Activated effector memory CD4-positive, alpha-beta T cell treated with Interleukin-2 at 50 U/mL for 16 hours (primary cell): ENCODE data around the gene ANKLE2.

Experiments
- DNase-seq: peaks from one replicate; pipeline ENCODE4 v3.0.0-alpha.2; 2020

ANKLE2 gene

DNA sequence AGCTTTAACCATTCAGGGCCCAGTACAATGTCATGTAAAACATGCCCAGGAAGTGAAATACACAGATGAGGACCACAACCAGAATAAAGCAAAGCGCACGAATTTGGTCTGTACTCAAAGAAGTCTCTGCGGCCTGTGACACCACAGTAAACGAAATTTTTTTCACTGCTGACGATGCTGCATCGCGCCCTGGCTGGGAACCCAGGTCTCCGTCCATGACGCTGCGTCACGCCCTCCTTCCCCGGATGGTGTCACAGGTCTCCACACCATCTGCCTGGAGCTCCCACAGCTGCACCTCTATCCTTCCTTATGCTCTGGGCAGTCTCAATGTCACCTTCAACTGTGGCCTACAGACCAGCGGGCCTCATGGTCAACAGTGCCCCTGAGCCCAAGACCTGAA lies 17.8 kb downstream of the ANKLE2 start:
- no peak for DNase-seq

DNA sequence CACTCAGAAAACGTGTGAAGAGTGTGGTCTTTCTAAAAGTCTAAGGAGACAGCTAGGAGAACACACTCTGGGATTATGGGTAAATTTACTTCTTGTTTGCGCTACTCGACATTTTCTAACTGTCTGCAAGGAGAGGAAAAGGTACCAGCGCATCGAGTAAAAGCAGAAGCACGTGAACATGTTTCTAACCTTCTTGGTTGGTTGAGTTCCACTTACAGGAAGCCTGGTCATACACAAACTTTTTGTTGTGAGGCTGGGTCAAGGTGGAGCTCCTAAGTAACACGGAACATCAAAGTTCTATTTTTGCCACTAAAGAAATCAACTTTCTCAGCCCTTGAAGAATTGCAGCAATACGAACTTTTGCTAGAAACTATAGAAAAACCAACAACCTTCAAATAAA lies 20.0 kb downstream of the ANKLE2 start:
- DNase-seq: no peak

DNA sequence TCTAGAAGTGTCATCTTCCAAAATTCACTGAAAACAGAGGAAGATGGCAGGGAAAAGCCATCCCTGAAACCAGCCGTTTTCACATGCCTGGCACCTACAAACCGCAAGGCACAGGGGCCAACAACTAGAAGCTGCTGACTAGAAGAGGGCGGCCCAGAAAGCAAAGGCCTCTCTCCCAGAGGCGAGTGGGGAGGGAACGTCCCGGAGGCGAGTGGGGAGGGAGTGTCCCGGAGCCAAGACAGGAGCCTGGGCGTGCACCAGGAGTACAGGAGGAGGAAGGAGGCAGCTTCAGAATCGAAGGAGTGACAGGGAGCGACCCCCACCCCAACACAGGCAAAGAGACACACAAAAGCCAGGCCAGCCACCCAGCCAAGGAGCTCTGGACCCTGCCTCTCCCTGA lies 21.0 kb downstream of the ANKLE2 start:
- no peak for DNase-seq

DNA sequence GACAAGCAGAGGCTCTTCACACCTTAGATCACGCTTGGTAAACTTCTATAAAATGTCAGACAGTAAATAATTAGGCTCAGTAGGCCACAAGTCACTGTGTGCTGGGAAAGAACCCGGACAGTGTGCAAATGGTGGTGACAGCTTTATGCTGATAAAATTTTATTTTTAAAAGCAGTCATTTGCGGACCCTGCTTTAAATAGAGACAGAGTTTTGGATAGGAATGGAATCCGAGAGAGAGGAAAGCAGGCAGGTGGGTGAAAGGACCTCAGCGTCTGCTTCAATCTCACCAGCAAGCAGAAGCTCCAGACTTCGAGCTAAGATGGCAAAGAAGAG lies 21.4 kb downstream of the ANKLE2 start:
- no peak for DNase-seq

DNA sequence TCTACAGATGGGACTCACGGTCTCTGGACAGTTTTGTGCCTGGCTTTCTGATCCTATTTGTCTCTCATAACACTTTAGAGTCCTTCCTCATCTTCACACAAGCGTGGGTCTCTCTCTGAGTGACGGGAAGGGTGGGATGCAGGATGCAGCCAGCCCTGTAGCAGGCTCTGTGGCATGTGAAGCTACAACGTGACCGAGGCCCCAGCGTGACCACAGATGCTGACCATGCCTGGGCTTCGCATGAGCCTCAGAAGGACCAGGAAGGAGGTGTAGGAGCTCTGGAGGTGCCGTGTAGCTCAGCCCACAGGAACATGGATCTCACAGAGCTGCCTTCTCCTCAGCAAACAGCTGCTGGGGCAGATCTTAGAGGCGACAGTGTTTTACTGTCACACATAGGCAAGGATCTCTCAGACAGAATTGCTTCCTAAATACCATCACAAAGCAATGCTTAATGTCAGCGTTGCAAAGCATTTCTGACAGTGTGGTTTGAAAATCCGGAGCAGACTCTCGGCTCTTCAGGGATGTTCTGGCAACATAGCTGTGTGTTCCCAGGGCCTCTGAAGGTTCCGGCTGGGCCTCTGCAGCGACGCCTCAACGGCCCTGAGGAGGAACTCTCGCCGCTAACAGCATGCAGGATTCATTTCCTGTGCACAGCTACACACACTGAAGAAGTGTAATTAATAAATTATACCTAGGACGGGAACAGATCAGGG lies 21.9 kb downstream of the ANKLE2 start:
- DNase-seq: no peak

DNA sequence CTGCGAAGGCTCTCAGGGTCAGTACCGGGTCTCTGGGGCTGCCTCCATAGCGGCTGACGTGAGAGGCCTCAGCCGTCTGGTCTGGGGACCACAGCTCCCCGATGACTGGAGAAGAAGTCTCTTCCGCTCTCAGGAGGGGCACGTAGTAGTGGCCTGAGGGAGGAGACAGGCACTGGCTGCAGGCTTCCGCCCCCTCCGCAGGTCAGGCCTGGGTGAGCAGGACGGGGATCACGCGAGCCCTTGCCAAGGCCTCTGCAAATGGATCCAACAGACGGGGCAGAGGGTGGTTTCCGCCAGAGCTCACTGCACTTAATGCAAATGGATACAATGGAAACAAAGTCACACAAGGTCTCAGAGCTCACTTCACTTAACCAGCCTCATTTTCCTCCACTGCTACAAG lies 24.7 kb downstream of the ANKLE2 start:
- DNase-seq: no peak

DNA sequence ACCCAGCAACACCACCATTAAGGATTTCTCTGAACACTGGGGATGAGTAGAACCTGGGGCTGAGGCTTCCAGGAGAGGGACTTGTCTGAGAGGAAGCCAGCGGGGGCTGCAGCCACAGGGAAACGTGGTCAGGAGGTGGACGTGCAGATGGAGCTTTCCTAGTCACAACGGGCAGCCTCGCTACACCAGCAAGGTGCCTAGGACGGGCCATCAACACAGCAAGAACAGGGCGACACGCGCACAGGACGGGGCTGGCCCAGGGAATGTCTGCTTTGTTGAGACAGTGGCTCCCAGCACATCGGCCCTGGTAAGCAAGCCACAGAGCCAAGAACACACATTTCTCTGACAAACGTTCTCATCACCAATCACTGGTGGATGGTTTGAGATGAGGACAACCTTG lies 25.3 kb downstream of the ANKLE2 start:
- DNase-seq: no peak

DNA sequence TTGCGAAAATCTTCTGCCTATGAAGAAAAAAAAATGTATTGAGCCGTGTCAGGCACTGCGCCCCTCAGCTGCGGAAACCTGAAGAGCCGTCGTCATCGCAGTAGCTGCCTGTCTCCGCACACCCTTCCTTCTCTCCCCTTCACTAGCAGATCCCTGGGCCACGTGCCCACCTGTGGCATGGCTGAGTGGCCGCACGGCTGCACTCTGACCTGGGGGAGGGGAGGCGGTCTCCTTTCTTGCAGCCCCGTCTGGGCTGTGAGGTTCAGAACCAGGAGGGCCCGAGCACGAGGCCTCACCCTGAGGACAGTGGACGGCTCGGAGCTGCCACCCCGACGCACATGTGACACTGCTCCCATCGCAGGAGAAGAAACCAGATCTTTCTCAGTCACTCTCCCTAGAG lies 26.1 kb downstream of the ANKLE2 start:
- DNase-seq: no peak

DNA sequence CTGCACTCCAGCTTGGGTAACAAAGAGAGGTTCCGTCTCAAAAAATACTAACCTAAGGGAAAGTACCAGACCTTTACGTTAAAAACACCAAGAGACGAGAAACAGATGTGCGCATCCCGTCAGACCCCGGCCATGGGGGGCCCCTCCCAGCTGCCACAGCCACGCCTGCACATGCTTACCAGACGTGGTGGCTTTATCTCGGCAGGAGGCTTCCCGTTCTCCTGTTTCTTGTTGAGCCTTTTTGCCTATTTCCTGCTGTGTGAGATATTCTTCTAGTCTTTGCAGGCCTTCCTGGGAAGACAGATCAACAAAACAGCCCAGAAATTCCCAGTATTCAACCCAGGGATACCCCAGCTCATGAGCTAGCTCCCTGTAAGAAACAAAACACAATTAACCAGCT lies 27.4 kb downstream of the ANKLE2 start:
- no peak for DNase-seq

DNA sequence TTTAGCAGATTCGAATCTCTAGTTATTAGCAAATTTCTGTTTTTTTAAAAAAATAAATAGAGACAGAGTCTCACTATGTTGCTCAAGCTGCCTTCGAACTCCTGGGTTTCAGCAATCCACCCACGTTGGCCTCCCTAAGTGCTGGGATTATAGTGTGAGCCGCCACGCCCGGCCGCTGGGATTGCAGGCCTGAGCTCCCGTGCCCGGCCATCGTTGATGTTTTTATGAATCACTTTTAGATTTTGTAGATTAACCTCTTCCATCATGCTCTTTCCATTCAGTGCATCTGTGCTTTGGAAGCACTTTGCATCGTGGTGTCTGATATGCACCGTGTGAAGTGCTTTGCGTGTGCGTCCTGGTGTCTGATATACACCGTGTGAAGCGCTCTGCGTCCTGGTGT lies 30.1 kb downstream of the ANKLE2 start:
- DNase-seq: no peak

DNA sequence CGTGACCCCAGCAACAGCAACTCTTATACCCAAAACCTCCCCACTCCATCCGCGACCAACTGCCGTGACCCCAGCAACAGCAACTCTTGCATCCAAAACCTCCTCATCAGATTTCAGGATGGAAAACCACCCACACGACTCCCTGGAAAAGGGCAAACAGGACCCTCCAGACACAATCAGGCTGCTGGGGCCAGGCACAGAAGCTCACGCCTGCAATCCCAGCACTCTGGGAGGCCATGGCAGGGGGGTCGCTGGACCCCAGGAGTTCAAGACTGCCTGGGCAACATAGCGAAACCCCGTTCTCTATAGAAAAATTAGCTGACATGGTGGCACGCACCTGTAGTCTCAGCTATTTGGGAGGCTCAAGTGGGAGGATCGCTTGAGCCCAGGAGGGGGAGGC lies 31.3 kb downstream of the ANKLE2 start:
- DNase-seq: no peak

DNA sequence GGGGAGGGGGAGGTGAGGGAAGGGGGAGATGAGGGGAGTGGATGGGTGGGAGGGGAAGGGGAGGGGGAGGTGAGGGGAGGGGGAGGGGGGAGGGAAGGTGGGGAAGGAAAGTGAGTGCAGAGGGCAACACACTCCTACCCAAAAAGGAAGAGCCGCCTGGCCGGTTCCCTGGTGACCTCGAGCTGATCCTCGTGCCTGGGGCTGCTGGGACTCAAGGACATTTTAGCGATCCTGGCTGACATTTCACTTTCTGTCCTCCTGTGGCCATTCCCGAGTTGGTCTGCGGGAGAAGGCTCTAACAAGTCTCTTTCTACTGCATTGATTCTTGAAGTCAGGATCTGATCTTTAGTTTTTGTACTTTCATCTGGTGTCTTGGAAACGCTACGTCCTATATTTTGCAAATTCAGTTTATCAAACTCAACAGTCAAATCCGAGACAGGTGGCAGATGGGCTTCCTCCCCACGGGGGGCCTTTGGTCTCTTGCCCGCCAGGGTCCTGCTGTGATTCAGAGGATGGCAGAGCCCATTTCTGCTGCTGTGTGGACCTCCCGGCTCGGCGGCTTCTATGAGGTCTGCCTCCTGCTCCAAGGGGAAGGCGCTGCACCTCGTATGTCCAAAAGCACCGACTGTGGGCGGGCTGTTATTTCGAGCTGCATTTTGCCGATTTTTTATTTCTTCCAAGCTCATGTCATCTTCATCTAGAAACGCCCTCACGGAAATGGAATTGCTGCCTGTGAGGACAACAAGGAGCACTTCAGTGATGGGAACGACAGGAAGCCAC lies 31.9 kb downstream of the ANKLE2 start:
- DNase-seq: no peak

DNA sequence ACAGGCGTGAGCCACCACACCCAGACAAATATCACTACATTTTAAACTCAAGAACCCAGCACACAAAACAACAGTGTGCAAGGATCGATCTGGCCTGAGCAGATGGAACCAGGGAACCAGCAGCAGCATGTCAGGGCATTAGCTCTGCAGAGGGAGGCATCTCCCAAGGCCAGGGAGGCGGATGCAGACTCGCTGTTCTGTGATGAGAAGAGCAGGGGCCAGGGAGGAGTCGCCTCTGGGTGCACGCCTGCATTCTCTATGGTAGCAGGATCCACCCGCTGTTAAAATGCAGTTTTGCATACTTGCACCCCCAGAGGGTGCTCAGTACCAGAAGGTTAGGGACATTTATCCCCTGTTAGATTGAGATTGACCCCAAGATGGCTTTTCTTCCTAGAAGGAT lies 33.1 kb downstream of the ANKLE2 start:
- no peak for DNase-seq

DNA sequence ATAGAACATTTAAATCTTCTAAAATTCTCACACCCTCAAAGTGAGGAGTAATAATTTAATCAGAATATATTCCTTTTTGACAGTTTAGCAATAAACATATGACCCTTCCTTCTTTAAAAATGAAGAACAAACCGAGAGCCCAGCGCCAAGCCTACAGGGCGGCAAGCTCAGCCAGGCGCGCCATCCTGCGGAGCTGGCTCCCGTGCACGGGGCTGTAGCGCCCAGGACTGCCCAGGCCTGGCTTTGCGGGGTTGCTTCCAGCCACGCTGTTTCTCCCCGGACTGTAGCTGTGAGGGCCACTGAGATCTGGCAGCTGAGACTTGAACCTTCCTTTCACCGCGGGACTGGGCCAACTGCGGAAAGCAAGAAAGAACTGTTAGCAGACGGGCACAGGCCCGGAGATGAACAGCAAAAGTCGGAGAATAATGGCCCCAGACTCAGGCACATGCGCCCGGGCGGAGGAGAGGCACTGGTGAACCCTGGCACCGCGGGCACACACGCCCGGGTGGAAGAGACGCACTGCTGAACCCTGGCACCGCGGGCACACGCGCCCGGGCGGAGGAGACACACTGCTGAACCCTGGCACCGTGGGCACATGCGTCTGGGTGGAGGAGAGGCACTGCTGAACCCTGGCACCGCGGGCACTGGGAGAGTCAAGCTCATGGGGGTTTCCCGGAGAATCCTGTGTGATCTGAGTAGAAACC lies 34.4 kb downstream of the ANKLE2 start:
- no peak for DNase-seq

DNA sequence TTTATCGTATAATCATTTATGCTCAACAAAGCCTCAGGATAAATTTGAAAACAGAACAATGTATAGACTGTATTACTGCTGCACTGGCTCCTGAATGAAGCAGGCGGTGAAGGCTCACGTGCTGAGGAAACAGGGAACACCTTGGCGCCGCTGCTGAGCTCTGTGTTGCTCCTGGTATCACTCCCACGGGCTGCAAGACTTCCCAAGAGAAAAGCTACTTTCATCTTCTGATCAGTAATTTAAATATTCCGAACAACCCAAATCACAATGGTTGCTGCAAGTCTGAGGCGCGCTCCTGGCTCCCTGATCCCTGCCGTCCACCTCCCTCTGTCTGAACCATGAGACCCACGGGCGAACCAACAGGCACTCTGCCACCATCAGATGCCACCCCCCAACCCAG lies 35.2 kb downstream of the ANKLE2 start:
- no peak for DNase-seq

DNA sequence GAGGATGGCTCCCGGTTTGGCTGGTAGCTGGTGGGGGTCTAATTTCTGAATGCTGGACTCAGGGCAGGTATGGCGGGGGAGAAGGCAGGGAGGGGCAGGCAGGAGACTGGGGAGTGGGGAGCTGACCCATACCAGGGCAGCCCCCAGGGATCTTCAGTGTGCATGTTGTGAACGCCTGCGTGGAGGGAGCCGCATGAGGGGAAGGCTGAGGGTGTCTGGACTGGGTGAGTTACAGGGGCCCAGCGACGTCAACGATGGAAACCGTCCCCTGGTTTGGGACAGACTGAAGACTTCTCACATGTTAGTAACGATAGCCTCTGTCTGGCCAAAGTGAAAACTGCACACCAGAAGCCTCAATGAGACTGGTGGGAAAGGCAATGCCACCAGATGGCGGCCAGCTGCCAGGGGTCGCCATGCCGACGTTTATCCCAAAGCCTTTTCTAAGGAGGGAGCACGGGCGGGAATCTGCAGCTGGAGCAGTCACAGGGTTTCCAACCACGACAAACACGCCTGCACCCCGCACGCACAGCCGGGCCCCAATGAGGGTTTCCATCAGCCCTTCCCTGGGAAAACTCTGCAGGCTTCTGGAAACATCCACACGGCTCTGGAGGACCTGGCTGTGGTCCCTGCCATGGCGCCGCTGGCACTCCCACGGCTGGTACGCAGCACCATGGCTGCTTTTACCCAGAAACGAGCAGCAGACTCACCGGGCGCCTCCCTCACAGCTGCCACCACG lies 37.0 kb downstream of the ANKLE2 start:
- no peak for DNase-seq

DNA sequence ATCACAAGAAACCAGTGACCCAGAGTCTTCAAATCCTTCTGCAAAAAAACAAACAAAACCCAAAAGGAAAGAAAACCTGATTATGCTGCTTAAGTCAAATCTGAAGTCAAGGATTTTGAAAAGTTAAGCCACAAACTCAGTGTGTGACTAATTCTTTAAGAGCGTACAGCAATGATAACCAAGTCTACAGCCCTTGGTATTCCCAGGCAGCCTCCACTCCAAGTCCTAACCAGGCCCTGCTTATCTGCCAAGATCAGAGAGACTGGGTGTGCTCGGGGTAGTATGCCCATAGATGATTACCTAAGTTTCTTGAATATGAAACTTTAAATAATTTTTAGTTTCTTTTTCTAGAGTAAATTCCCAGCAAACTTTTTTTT lies 37.9 kb downstream of the ANKLE2 start:
- DNase-seq: no peak

DNA sequence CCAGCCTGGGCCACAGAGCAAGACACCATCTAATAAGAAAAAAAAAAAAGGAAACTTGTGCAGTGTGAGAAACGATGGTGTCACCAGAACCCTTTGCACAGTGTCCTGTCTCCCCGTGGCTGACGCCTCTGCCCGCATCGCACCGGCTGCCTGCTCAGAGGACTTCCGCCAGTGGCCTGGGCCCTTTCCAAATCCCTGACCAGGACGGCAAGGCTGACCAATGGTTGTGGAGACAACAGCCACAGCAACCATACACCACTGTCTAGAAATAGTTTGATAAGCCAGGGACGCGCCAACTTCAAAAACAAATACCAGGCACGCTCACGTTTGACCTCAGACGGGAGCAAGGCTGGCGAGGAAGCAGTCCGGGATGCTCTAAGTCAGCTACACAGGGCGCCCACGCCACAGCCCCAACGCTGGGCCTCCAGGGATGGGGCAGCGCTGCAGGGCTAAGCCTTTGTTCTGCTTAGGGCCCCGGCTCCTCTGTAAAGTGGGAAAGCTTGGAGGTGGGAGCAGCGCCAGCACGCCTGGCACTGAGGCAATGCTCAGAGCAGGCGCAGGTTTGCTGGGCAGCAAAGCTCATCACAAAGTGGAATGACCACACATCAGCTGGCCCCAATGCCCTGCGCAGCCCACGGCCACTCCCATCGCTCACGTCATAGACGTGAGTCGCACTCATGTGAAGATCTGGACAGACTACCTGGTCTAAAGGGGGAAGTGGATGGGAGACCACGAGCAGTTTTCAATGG lies 38.4 kb downstream of the ANKLE2 start:
- DNase-seq: no peak

DNA sequence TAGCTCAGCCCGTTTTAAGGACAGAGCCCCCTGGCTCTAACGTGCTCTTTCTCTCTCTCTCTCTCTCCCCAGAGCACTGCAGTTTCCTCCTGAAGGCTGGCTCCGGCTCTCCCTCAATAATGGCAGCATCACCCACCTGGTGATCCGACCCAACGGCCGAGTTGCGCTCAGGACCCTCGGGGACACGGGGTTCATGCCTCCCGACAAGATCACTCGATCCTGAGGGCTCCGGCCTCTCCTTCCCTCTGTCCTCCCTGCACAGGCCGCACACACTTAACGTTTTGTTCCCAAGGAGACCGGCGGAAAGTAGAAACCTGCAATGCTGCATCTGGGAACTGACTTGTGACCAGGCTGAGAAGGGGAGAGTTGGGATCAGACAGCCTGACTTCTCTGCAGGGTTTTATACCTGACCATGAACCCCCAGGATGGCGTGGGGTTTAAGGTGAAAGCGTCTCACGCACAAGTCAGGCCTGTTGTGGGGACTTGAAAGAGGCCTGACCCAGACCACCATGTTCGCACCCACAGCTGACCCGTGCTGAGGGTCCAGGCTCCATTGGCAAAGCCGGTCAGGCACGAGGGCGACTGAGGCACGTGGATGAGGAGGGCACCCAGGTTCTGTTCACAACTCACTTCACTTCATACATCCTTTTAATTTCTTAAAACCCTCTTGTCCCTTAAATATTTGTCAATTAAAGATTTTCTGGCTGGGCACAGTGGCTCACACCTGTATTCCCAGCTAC lies 40.9 kb downstream of the ANKLE2 start:
- no peak for DNase-seq

DNA sequence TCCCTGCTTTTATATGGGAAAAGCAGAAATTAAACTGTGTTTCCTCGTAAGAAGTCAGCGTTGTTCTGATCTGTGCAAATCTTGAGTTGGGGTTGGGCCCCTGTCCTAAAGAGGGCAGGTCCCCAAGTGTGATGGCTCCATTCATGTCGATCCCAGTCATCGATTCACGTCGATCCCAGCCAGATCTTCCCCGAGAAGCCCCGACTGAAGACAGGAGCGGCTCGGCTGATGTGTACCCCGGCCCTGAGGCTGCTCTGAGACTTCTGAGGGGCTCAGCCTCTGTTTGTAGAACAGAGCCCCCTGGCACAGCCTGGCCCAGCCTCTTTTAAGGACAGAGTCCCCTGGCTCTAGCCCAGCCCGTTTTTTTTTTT lies 41.7 kb downstream of the ANKLE2 start:
- DNase-seq: no peak

DNA sequence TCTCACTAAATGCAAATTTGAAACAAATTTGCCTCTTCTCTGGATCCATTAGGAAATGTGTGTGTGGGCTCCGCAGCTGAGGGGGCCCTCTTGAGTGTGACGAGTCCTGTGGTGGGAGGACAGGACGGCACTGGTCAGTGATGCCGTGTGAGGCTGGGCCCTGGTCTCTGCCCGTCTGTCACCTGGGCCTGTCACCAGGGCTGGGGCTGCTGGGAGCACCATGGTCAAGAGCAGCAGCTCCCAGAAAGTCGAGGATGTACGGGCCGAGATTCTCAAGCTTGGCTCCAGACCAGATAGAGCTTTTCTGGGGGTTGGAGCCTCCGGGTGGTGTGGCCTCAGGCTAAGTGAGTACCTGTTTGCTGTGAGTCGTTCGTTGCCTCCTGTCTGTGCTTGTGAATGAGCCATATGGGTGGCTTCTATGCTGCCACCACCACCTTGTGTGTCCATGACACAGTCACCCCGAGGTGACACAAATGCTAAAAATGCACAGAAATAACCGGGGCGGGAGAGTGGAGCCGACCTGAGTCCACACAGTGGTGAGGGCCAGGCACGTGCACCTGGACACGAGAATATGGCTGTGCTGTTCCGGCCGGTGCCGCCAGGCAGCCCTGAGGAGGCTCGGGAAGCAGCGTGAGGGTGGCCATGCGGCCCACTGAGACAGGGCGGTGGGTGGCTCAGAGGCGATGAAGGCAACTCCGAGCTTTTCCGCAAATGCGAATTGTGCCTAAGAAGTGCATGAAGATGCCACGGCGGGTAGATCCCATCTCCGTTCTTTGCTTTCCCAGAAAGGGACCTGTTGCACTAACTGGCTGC lies 42.3 kb downstream of the ANKLE2 start:
- no peak for DNase-seq
